T-helper 2 cell treated with Interferon-gamma antibody and Interleukin-4, amounts not matched to agents 100 ng/mL and 5 ng/mL, for 36 hours (primary cell): ENCODE measurements around the gene ZMIZ1. TPM values are rescaled to one million over a fixed set of nuclear protein-coding genes. Genes with fewer than 3 reads are reported as not detected.

Source experiments
- intact Hi-C: fragments of 100-400 bp; cut with micrococcal nuclease; formaldehyde crosslinking; loops from one replicate; pipeline ENCODE4 v1.15.1; 2023
- total RNA-seq: library from RNA; stranded (reverse); gene quantifications from 2 replicates; pipeline ENCODE4 v1.2.3, GENCODE V29; 2022

ZMIZ1 gene
- total RNA-seq, 1 donor from 2014 or later, result 45.8 TPM

GRCh38 chr10:79166312-79166721 lies 97.6 kb downstream of the ZMIZ1 start:
- intact Hi-C loops, result no loop called here

- intact Hi-C loops, result no loop called here
Measured at GRCh38 chr10:79166741-79167140, 98.0 kb downstream of the ZMIZ1 start.

- intact Hi-C loops, result no loop called here
Measured at GRCh38 chr10:79167537-79167936, 98.8 kb downstream of the ZMIZ1 start.

GRCh38 chr10:79168210-79168609 lies 99.4 kb downstream of the ZMIZ1 start:
- intact Hi-C loops, result no loop called here

- intact Hi-C loops, result no loop called here
Measured at GRCh38 chr10:79170226-79170752, 101.5 kb downstream of the ZMIZ1 start.

- intact Hi-C loops, result no loop called here
Measured at GRCh38 chr10:79170993-79171392, 102.2 kb downstream of the ZMIZ1 start.

- intact Hi-C loops, result no loop called here
Measured at GRCh38 chr10:79171504-79171903, 102.7 kb downstream of the ZMIZ1 start.

- intact Hi-C loops, result no loop called here
Measured at GRCh38 chr10:79172881-79173280, 104.1 kb downstream of the ZMIZ1 start.

- intact Hi-C loops, result no loop called here
Measured at GRCh38 chr10:79173582-79174262, 105.0 kb downstream of the ZMIZ1 start.

- intact Hi-C loops, result no loop called here
Measured at GRCh38 chr10:79176052-79176501, 107.3 kb downstream of the ZMIZ1 start.

- intact Hi-C loops, result no loop called here
Measured at GRCh38 chr10:79176949-79177602, 108.3 kb downstream of the ZMIZ1 start.

- intact Hi-C loops, result no loop called here
Measured at GRCh38 chr10:79178070-79178576, 109.4 kb downstream of the ZMIZ1 start.

GRCh38 chr10:79178614-79179163 lies 109.9 kb downstream of the ZMIZ1 start:
- intact Hi-C loops, result no loop called here

GRCh38 chr10:79179164-79179956 lies 110.6 kb downstream of the ZMIZ1 start:
- intact Hi-C loops, result no loop called here

GRCh38 chr10:79179957-79180309 lies 111.2 kb downstream of the ZMIZ1 start:
- intact Hi-C loops, result no loop called here

GRCh38 chr10:79180414-79181221 lies 111.9 kb downstream of the ZMIZ1 start:
- intact Hi-C loops, result no loop called here

- intact Hi-C loops, result no loop called here
Measured at GRCh38 chr10:79181227-79181626, 112.5 kb downstream of the ZMIZ1 start.

- intact Hi-C loops, result no loop called here
Measured at GRCh38 chr10:79181698-79182521, 113.1 kb downstream of the ZMIZ1 start.

GRCh38 chr10:79182781-79183467 lies 114.2 kb downstream of the ZMIZ1 start:
- intact Hi-C loops, result no loop called here
